Measurements from ENCODE around the gene FHL1.
"Not testable (repeated sequence)": the region's sequence is repeated elsewhere in the genome, so short reads cannot be mapped to it uniquely, and the experiment has no call there.

FHL1 gene

GRCh38 chrX:136211766-136212556 is 64.6 kb downstream of the FHL1 start:
- no peak for DNase-seq

GRCh38 chrX:136212557-136213111 is 65.3 kb downstream of the FHL1 start:
- DNase-seq = no peak

- peak; percentile 25 for DNase-seq
Observed at GRCh38 chrX:136214551-136214950, 67.2 kb downstream of the FHL1 start.

- no peak for DNase-seq
Observed at GRCh38 chrX:136215559-136215958, 68.2 kb downstream of the FHL1 start.

GRCh38 chrX:136219893-136220292 is 72.6 kb downstream of the FHL1 start:
- no peak for DNase-seq

- no peak for DNase-seq
Observed at GRCh38 chrX:136220540-136220939, 73.2 kb downstream of the FHL1 start.

GRCh38 chrX:136220951-136221350 is 73.6 kb downstream of the FHL1 start:
- DNase-seq = no peak

GRCh38 chrX:136221851-136222513 is 74.6 kb downstream of the FHL1 start:
- no peak for DNase-seq

GRCh38 chrX:136227074-136227473 is 79.7 kb downstream of the FHL1 start:
- no peak for DNase-seq

GRCh38 chrX:136227948-136228838 is 80.9 kb downstream of the FHL1 start:
- DNase-seq = no peak

- no peak for DNase-seq
Observed at GRCh38 chrX:136228839-136229207, 81.5 kb downstream of the FHL1 start.

GRCh38 chrX:136237074-136237473 is 89.7 kb downstream of the FHL1 start:
- DNase-seq = no peak

GRCh38 chrX:136237849-136238248 is 90.5 kb downstream of the FHL1 start:
- not testable (repeated sequence) for DNase-seq

- DNase-seq = no peak
Observed at GRCh38 chrX:136246201-136246600, 98.9 kb downstream of the FHL1 start.

- DNase-seq = no peak
Observed at GRCh38 chrX:136250191-136251040, 103.1 kb downstream of the FHL1 start.

- no peak for DNase-seq
Observed at GRCh38 chrX:136251041-136251991, 104.0 kb downstream of the FHL1 start, which contains the start of gene MAP7D3. Gene MAP7D3, minus strand, starts transcription at chrX:136251400. Its CDS starts 42 bp downstream, at chrX:136251358.

- no peak for DNase-seq
Observed at GRCh38 chrX:136255541-136255940, 108.2 kb downstream of the FHL1 start.

GRCh38 chrX:136256026-136256425 is 108.7 kb downstream of the FHL1 start:
- no peak for DNase-seq

GRCh38 chrX:136258951-136259350 is 111.6 kb downstream of the FHL1 start:
- no peak for DNase-seq

GRCh38 chrX:136259543-136259942 is 112.2 kb downstream of the FHL1 start:
- DNase-seq = no peak

- no peak for DNase-seq
Observed at GRCh38 chrX:136260776-136261175, 113.4 kb downstream of the FHL1 start.
